Fibroblast of mammary gland (primary cell): ENCODE results near the gene TET3.

Experiments
- DNase-seq: peaks from one replicate; pipeline ENCODE4 v3.0.0-alpha.2; 2010; ENCODE audit warnings: low read depth
- H3K4me3 ChIP-seq: 2 replicates; pipeline ENCODE4 v1.5.1; 2011; ENCODE audit warnings: low read depth, mild to moderate bottlenecking, low read length, moderate library complexity; ENCODE audit not compliant: control insufficient read depth
- CTCF ChIP-seq: conservative IDR thresholded peaks from 2 replicates; pipeline ENCODE4 v1.5.1; 2011; ENCODE audit warnings: low read depth, low read length, inconsistent platforms; ENCODE audit not compliant: control insufficient read depth, insufficient read depth

TET3 gene

GRCh38 chr2:74009577-74009976 lies 24.9 kb downstream of the TET3 start:
- DNase-seq = no peak
- no peak overlapping the region for H3K4me3 ChIP-seq
- TF ChIP-seq CTCF = no peak

GRCh38 chr2:74010087-74010541 lies 25.4 kb downstream of the TET3 start:
- no peak for DNase-seq
- no peak overlapping the region for H3K4me3 ChIP-seq
- TF ChIP-seq CTCF = no peak

GRCh38 chr2:74011246-74011645 lies 26.5 kb downstream of the TET3 start:
- DNase-seq = no peak
- no peak overlapping the region for H3K4me3 ChIP-seq
- no peak for TF ChIP-seq CTCF

- DNase-seq = no peak
- TF ChIP-seq CTCF = no peak
Measured at GRCh38 chr2:74014813-74015212, 30.1 kb downstream of the TET3 start.

GRCh38 chr2:74017223-74017622 lies 32.5 kb downstream of the TET3 start:
- H3K4me3 ChIP-seq = no peak overlapping the region
- TF ChIP-seq CTCF = no peak
- DNase-seq = no peak

More at GRCh38 chr2:74014813-74015212, 30.1 kb downstream of the TET3 start:
- no peak overlapping the region for H3K4me3 ChIP-seq

- DNase-seq = no peak
- TF ChIP-seq CTCF = no peak
- H3K4me3 ChIP-seq = no peak overlapping the region
Measured at GRCh38 chr2:74019516-74019915, 34.8 kb downstream of the TET3 start.
